BJ (cell line): ENCODE measurements around the gene LRRC8D. TPM values are rescaled to one million over a fixed set of nuclear protein-coding genes. Genes with fewer than 3 reads are reported as not detected.

Experiments
- CTCF ChIA-PET: fragments of 350-600 bp; formaldehyde crosslinking; extraction: SDS; loops from one replicate; lab custom pipeline; 2021; ENCODE audit warnings: antibody characterized with exemption, inconsistent platforms; lab: Yijun Ruan, JAX
- POLR2A ChIA-PET: fragments of 300-600 bp; sonication (Branson Sonifier 250); formaldehyde crosslinking; extraction: SDS; loops from one replicate; lab custom pipeline; 2021; ENCODE audit warnings: antibody characterized with exemption; lab: Charles Lee
- DNase-seq: peaks from one replicate; pipeline ENCODE4 v3.0.0-alpha.2; 2011; ENCODE audit warnings: low read depth
- H3K27me3 ChIP-seq: 2 replicates; pipeline ENCODE4 v1.6.0; 2011; ENCODE audit warnings: low read length; ENCODE audit not compliant: control insufficient read depth, insufficient read depth
- H3K36me3 ChIP-seq: 2 replicates; pipeline ENCODE4 v1.5.1; 2011; ENCODE audit warnings: low read length; ENCODE audit not compliant: control insufficient read depth, insufficient read depth
- H3K4me3 ChIP-seq: 2 replicates; pipeline ENCODE4 v1.5.1; 2011; ENCODE audit warnings: low read depth, mild to moderate bottlenecking, control low read depth, low read length
- CTCF ChIP-seq: IDR thresholded peaks from 2 replicates; pipeline ENCODE4 v1.5.1; 2011; ENCODE audit warnings: low read depth, mild to moderate bottlenecking, control low read depth, inconsistent platforms, low read length, moderate library complexity; ENCODE audit not compliant: insufficient read depth
- polyA plus RNA-seq: library from polyadenylated mRNA; depleted of rRNA; stranded (reverse); fragments of >200 nt; gene quantifications from 2 replicates; pipeline ENCODE4 v1.2.3, GENCODE V29; 2011

LRRC8D gene
- polyA plus RNA-seq, 1 experiment = 51.9 TPM

GRCh38 chr1:89876463-89876862 lies 55.6 kb downstream of the LRRC8D start:
- TF ChIP-seq CTCF = no peak
- Histone ChIP-seq H3K27me3 (no peaks in the 10 kb centered on the region), H3K36me3 (no peaks in the 10 kb centered on the region), H3K4me3 (no peak overlapping the region)
- DNase-seq = no peak
- CTCF ChIA-PET = interaction anchor here (1.1 to 1.4 kb wide), 3 partner anchors 14 to 72 kb away, joined by 3 to 6 read pairs (median 3); no protein-coding TSS in a partner anchor
- POLR2A ChIA-PET = no interaction called here

- TF ChIP-seq CTCF = no peak
- ChIA-PET CTCF (no interaction called here), POLR2A (no interaction called here)
- Histone ChIP-seq H3K36me3 (no peaks in the 10 kb centered on the region), H3K27me3 (no peaks in the 10 kb centered on the region), H3K4me3 (no peak overlapping the region)
- DNase-seq = no peak
Observed at GRCh38 chr1:89877756-89878155, 56.9 kb downstream of the LRRC8D start.

- no peaks in the 10 kb centered on the region for H3K27me3 ChIP-seq
- no peak overlapping the region for H3K4me3 ChIP-seq
- POLR2A ChIA-PET = no interaction called here
- H3K36me3 ChIP-seq = no peaks in the 10 kb centered on the region
- TF ChIP-seq CTCF = no peak
- no peak for DNase-seq
- CTCF ChIA-PET = no interaction called here
Observed at GRCh38 chr1:89878256-89878655, 57.4 kb downstream of the LRRC8D start.

GRCh38 chr1:89880679-89881078 lies 59.8 kb downstream of the LRRC8D start:
- no peak for DNase-seq
- H3K4me3 ChIP-seq = no peak overlapping the region
- H3K36me3 ChIP-seq = no peaks in the 10 kb centered on the region
- no peak for TF ChIP-seq CTCF
- POLR2A ChIA-PET = no interaction called here
- H3K27me3 ChIP-seq = no peaks in the 10 kb centered on the region
- CTCF ChIA-PET = interaction anchor here (1.6 kb wide), 1 partner anchor 37 kb away, joined by 4 read pairs; no protein-coding TSS in a partner anchor

- H3K4me3 ChIP-seq = no peak overlapping the region
- ChIA-PET POLR2A (no interaction called here), CTCF (interaction anchor here (0.7 to 1.6 kb wide), 3 partner anchors 8 to 38 kb away, joined by 3 to 4 read pairs (median 4); no protein-coding TSS in a partner anchor)
- no peak for DNase-seq
- no peaks in the 10 kb centered on the region for H3K27me3 ChIP-seq
- H3K36me3 ChIP-seq = no peaks in the 10 kb centered on the region
- no peak for TF ChIP-seq CTCF
Observed at GRCh38 chr1:89881415-89882058, 60.7 kb downstream of the LRRC8D start.
